HepG2 (cell line): ENCODE results near the gene CREB3. TPM values are rescaled to one million over a fixed set of nuclear protein-coding genes. Genes with fewer than 3 reads are reported as not detected.

Experiments used
- ATAC-seq: fragments of 200-7000 bp; cut with Tn5 transposase; 3 replicates; pipeline ENCODE4 v1.9.1; 2020; ENCODE audit warnings: mild to moderate bottlenecking, moderate library complexity
- BruUV-seq: library from RNA; stranded (reverse); fragments of 400-500 nt; replicated peaks from 2 replicates; lab custom pipeline; 2021; lab: Mats Ljungman, UMichigan
- CTCF ChIA-PET: fragments of 300-600 bp; formaldehyde crosslinking; extraction: SDS; loops from one replicate; lab custom pipeline; 2021; ENCODE audit warnings: low total read pairs, inconsistent platforms, low intra/inter-chr PET ratio; lab: Yijun Ruan, JAX
- POLR2A ChIA-PET: fragments of 350-600 bp; sonication (Branson Sonifier 250); formaldehyde crosslinking; loops from one replicate; lab custom pipeline; 2020; ENCODE audit warnings: antibody characterized with exemption, inconsistent platforms; lab: Yijun Ruan, JAX
- DNase-seq: peaks from one replicate; pipeline ENCODE4 v3.0.0-alpha.2; 2015; ENCODE audit warnings: low spot score
- FAIRE-seq: peaks from 3 replicates; lab custom pipeline; 2011; peaks lifted over from hg19 to GRCh38; lab: Jason Lieb, UNC
- H2AFZ ChIP-seq: one replicate; pipeline ENCODE4 v1.6.1; 2011; ENCODE audit warnings: low read length, inconsistent platforms
- H3K27ac ChIP-seq: fragments of 300-600 bp; 3 replicates; pipeline ENCODE4 v1.8.0; 2011; ENCODE audit warnings: mixed run types, mild to moderate bottlenecking, mixed read lengths, low read length, inconsistent platforms; ENCODE audit not compliant: insufficient read depth; ENCODE audit errors: extremely low read length
- H3K27me3 ChIP-seq, 2 experiments: fragments of 200-600 bp in 1 of 2; 2 replicates in 1 of 2; 3 replicates in 1 of 2; pipeline versions ENCODE4 v1.6.0 to v1.8.0; 2011; ENCODE audit warnings: low read length in 2 of 2, mild to moderate bottlenecking in 2 of 2, moderate library complexity in 2 of 2, inconsistent platforms in 1 of 2; ENCODE audit not compliant: insufficient read depth in 2 of 2, control insufficient read depth in 1 of 2
- H3K36me3 ChIP-seq, 2 experiments: fragments of 200-600 bp in 1 of 2; replicated peaks in 1 of 2; 2 replicates in 1 of 2; 3 replicates in 1 of 2; pipeline versions ENCODE4 v1.5.1 to v1.8.0; 2011; ENCODE audit warnings: low read length in 2 of 2, inconsistent platforms in 1 of 2; ENCODE audit not compliant: insufficient read depth in 2 of 2, control insufficient read depth in 1 of 2
- H3K4me1 ChIP-seq: 2 replicates; pipeline ENCODE4 v1.5.1; 2012; ENCODE audit warnings: low read length, inconsistent platforms; ENCODE audit not compliant: insufficient read depth
- H3K4me2 ChIP-seq: 2 replicates; pipeline ENCODE4 v1.6.0; 2011; ENCODE audit warnings: low read depth, low read length, inconsistent platforms
- H3K4me3 ChIP-seq, 3 experiments: fragments of 200-600 bp in 1 of 3; sonication (generic), shearing (Covaris generic) in 1 of 3; replicated peaks in 1 of 3; 2 replicates each; pipeline ENCODE4 v1.5.1; 2011 to 2016; ENCODE audit warnings: low read length in 3 of 3, inconsistent platforms in 2 of 3, low read depth in 2 of 3, mild to moderate bottlenecking in 2 of 3, control low read depth in 1 of 3, mixed read lengths in 1 of 3; ENCODE audit not compliant: insufficient read depth in 1 of 3
- H3K79me2 ChIP-seq: one replicate; pipeline ENCODE4 v1.6.1; 2011; ENCODE audit warnings: low read length, inconsistent platforms; ENCODE audit not compliant: insufficient read depth
- H3K9ac ChIP-seq: 2 replicates; pipeline ENCODE4 v1.6.0; 2011; ENCODE audit warnings: mild to moderate bottlenecking, low read depth, low read length, inconsistent platforms; ENCODE audit not compliant: insufficient read depth
- H3K9me3 ChIP-seq: 2 replicates; pipeline ENCODE4 v1.5.1; 2012; ENCODE audit warnings: mild to moderate bottlenecking, low read length
- H4K20me1 ChIP-seq: 2 replicates; pipeline ENCODE4 v1.6.0; 2011; ENCODE audit warnings: inconsistent platforms, mild to moderate bottlenecking, low read length, moderate library complexity; ENCODE audit not compliant: insufficient read depth
- AKAP8 ChIP-seq: sonication (generic); formaldehyde crosslinking; IDR thresholded peaks from 2 replicates; pipeline ENCODE4 v1.5.1; 2020; ENCODE audit warnings: mild to moderate bottlenecking, missing genetic modification reagents
- ARNT2 ChIP-seq: sonication (generic); formaldehyde crosslinking; IDR thresholded peaks from 2 replicates; pipeline ENCODE4 v1.8.0; 2022; ENCODE audit warnings: mild to moderate bottlenecking, low read depth, missing genetic modification reagents, moderate library complexity
- ARNTL ChIP-seq: sonication (generic); formaldehyde crosslinking; IDR thresholded peaks from 2 replicates; pipeline ENCODE4 v1.4.0; 2020; ENCODE audit warnings: mild to moderate bottlenecking, missing genetic modification reagents
- BHLHE40 ChIP-seq: IDR thresholded peaks from 2 replicates; pipeline ENCODE4 v1.6.1; 2011; ENCODE audit warnings: low read length, improper control_type of control experiment
- EP300 ChIP-seq, 3 experiments: sonication (generic) in 1 of 3; formaldehyde crosslinking in 1 of 3; IDR thresholded peaks; 2 replicates each; pipeline versions ENCODE4 v1.5.1 to v1.6.1; 2011 to 2020; ENCODE audit warnings: low read depth in 2 of 3, low read length in 2 of 3, borderline replicate concordance in 1 of 3, improper control_type of control experiment in 1 of 3, mild to moderate bottlenecking in 1 of 3, missing genetic modification reagents in 1 of 3, moderate library complexity in 1 of 3
- HNF4A ChIP-seq: sonication (generic); formaldehyde crosslinking; IDR thresholded peaks from 2 replicates; pipeline ENCODE4 v1.4.0; 2020; ENCODE audit warnings: missing genetic modification reagents
- MAFF ChIP-seq: IDR thresholded peaks from 2 replicates; pipeline ENCODE4 v1.6.1; 2011; ENCODE audit warnings: low read depth, low read length, improper control_type of control experiment
- MAFK ChIP-seq, 2 experiments: IDR thresholded peaks in 1 of 2; conservative IDR thresholded peaks in 1 of 2; 2 replicates each; pipeline ENCODE4 v1.6.1; 2011; ENCODE audit warnings: improper control_type of control experiment in 2 of 2, low read length in 2 of 2
- MEF2D ChIP-seq: sonication (generic); formaldehyde crosslinking; IDR thresholded peaks from 2 replicates; pipeline ENCODE4 v1.5.1; 2020; ENCODE audit warnings: mild to moderate bottlenecking, missing genetic modification reagents
- NAIF1 ChIP-seq: sonication (generic); formaldehyde crosslinking; IDR thresholded peaks from 2 replicates; pipeline ENCODE4 v1.5.0; 2020; ENCODE audit warnings: mild to moderate bottlenecking, missing genetic modification reagents, borderline replicate concordance
- POGZ ChIP-seq: sonication (generic); formaldehyde crosslinking; IDR thresholded peaks from 2 replicates; pipeline ENCODE4 v1.4.0; 2020; ENCODE audit warnings: mild to moderate bottlenecking, missing genetic modification reagents
- RORA ChIP-seq: sonication (generic); formaldehyde crosslinking; IDR thresholded peaks from 2 replicates; pipeline ENCODE4 v1.5.0; 2020; ENCODE audit warnings: mild to moderate bottlenecking, missing genetic modification reagents, moderate library complexity
- SMC3 ChIP-seq: IDR thresholded peaks from 2 replicates; pipeline ENCODE4 v1.6.1; 2011; ENCODE audit warnings: low read length, improper control_type of control experiment
- TBP ChIP-seq: sonication (generic); formaldehyde crosslinking; IDR thresholded peaks from 2 replicates; pipeline ENCODE4 v1.5.0; 2020; ENCODE audit warnings: missing genetic modification reagents
- ZNF205 ChIP-seq: IDR thresholded peaks from 2 replicates; pipeline ENCODE4 v1.6.1; 2018; ENCODE audit warnings: missing biosample characterization, missing genetic modification reagents
- ZNF574 ChIP-seq: sonication (generic); formaldehyde crosslinking; IDR thresholded peaks from 2 replicates; pipeline ENCODE4 v1.4.0; 2020; ENCODE audit warnings: missing genetic modification reagents
- ZNF740 ChIP-seq: sonication (generic); formaldehyde crosslinking; IDR thresholded peaks from 2 replicates; pipeline ENCODE4 v1.4.0; 2020; ENCODE audit warnings: missing genetic modification reagents
- ZNF790 ChIP-seq: sonication (generic); formaldehyde crosslinking; IDR thresholded peaks from 2 replicates; pipeline ENCODE4 v1.8.0; 2022; ENCODE audit warnings: missing genetic modification reagents, mild to moderate bottlenecking, borderline replicate concordance
- WGBS: methylation state at CpG from one replicate; pipeline ENCODE4 v1.1.6; 2017; ENCODE audit warnings: low lambda C conversion rate; 5-methylcytosine and 5-hydroxymethylcytosine counted together
- in situ Hi-C: cut with HindIII; loops from 2 replicates; pipeline ENCODE4 v1.10.0; 2017; ENCODE audit warnings: low pct_unique_long_range_greater_than_20kb; ENCODE audit not compliant: extremely low pct_ligation_motif_present
- intact Hi-C: fragments of 100-400 bp; cut with micrococcal nuclease; formaldehyde crosslinking; loops from one replicate; pipeline ENCODE4 v1.10.0; 2022; ENCODE audit not compliant: unreplicated experiment
- polyA plus RNA-seq, 8 experiments: library from polyadenylated mRNA; depleted of rRNA in 3 of 8; stranded (reverse) in 7 of 8; unstranded in 1 of 8; fragments of >200 nt; fragmentation: Illumina TruSeq in 4 of 8; extraction: Trizol in 4 of 8; gene quantifications; 2 replicates each; pipeline versions ENCODE4 v1.2.1 to v1.2.3, GENCODE V29; 2011 to 2016; ENCODE audit warnings: low read depth in 4 of 8, missing spikeins in 1 of 8, mixed read lengths in 1 of 8; ENCODE audit not compliant: insufficient read depth in 1 of 8
- total RNA-seq, 5 experiments: library from RNA; depleted of rRNA; stranded (reverse); fragments of >200 nt; fragmentation: Illumina TruSeq; extraction: Trizol; gene quantifications; 2 replicates each; pipeline ENCODE4 v1.2.3, GENCODE V29; 2016; ENCODE audit warnings: low read depth in 1 of 5

Gene CREB3
- total and polyA plus RNA-seq, 2 of the 13 experiments (the other 11 are each of a cell fraction or from before 2014, with no cell fraction given), result 11.1 to 34.2 TPM

GRCh38 chr9:35754264-35754663 lies 21.8 kb downstream of the CREB3 start, which contains the start of gene MSMP:
Gene MSMP (minus strand): TSS chr9:35754276. CDS start chr9:35754129, 147 bp downstream.
- Histone ChIP-seq H3K27ac (no peak within 1 kb of the TSS), H3K27me3 (no peaks in the 10 kb centered on the region; a peak in 1 of 5 replicates), H3K79me2 (peaks cover 17% of the 10 kb centered on the region), H4K20me1 (no peaks in the 10 kb centered on the region), H3K4me3 (no peak within 1 kb of the TSS), H3K4me1 (peaks cover 33% of the 10 kb centered on the region), H3K9me3 (no peaks in the 10 kb centered on the region), H3K36me3 (peaks cover 8 to 30% of the 10 kb centered on the region in 2 experiments), H3K9ac (no peak within 1 kb of the TSS), H3K4me2 (no peak within 1 kb of the TSS), H2AFZ (no peak within 1 kb of the TSS)
- no peak for FAIRE-seq
- POLR2A ChIA-PET, result no interaction called here
- no peak for DNase-seq
- WGBS, result 86% methylated on average over 2 of the region's 3 CpGs
- CTCF ChIA-PET, result no interaction called here
- in situ Hi-C loops, result no loop called here
- TF ChIP-seq ARNT2 (CRISPR knock-in tag), result no peak
- no peak for TF ChIP-seq MAFF
- no peak for TF ChIP-seq RORA (CRISPR knock-in tag)
- TF ChIP-seq TBP (CRISPR knock-in tag), result no peak
- no peak for TF ChIP-seq BHLHE40
- no peak for TF ChIP-seq AKAP8
- TF ChIP-seq ZNF205 (CRISPR knock-in tag), result no peak
- no peak for TF ChIP-seq NAIF1 (CRISPR knock-in tag)
- TF ChIP-seq HNF4A (CRISPR knock-in tag), result no peak
- TF ChIP-seq MAFK (conservative IDR thresholded peaks at IDR 0.05 in 1 of 2, IDR thresholded peaks at IDR 0.05 in 1 of 2; ENCODE audit: low read length in 2 of 2), result no peak
- TF ChIP-seq ZNF574, result no peak
- TF ChIP-seq ARNTL, result no peak
- no peak for TF ChIP-seq ZNF790 (CRISPR knock-in tag)
- no peak for TF ChIP-seq EP300 (IDR thresholded peaks at IDR 0.05; ENCODE audit: low read depth in 2 of 2, low read length in 2 of 2)
- no peak for TF ChIP-seq EP300 (CRISPR knock-in tag; IDR thresholded peaks at IDR 0.05; ENCODE audit: borderline replicate concordance)
- TF ChIP-seq POGZ (CRISPR knock-in tag), result no peak
- no peak for TF ChIP-seq ZNF740 (CRISPR knock-in tag)
- no peak for TF ChIP-seq MEF2D
- no peak for TF ChIP-seq SMC3
- intact Hi-C loops, result no loop called here
- ATAC-seq, result no peak
- BruUV-seq, result no TSS peak
